ENCODE data around the gene AGO1.

DNA sequence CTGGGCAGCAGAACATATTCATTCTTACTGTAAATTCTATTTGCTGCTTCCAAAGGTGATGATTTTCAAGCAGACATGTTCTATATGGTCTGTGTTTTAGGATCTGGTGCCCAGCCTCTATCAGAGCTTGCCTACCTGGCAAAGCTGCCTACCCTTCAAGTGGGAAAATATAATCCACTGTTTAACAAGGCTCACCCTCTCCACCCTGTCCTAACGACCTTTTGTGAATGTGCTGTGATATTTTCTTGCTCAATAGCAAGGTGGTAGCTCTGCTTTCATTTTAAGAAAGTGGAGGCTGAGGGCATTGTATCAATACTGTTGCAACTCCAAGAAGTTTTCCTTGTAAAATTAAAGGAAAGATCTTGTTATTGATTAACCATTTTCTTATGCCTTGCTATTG lies 26.0 kb upstream of the AGO1 start:
- TF ChIP-seq, protein P1, sequence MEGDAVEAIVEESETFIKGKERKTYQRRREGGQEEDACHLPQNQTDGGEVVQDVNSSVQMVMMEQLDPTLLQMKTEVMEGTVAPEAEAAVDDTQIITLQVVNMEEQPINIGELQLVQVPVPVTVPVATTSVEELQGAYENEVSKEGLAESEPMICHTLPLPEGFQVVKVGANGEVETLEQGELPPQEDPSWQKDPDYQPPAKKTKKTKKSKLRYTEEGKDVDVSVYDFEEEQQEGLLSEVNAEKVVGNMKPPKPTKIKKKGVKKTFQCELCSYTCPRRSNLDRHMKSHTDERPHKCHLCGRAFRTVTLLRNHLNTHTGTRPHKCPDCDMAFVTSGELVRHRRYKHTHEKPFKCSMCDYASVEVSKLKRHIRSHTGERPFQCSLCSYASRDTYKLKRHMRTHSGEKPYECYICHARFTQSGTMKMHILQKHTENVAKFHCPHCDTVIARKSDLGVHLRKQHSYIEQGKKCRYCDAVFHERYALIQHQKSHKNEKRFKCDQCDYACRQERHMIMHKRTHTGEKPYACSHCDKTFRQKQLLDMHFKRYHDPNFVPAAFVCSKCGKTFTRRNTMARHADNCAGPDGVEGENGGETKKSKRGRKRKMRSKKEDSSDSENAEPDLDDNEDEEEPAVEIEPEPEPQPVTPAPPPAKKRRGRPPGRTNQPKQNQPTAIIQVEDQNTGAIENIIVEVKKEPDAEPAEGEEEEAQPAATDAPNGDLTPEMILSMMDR (IDR thresholded peaks at IDR 0.05 in 2 of 3, conservative IDR thresholded peaks at IDR 0.05 in 1 of 3; ENCODE audit: borderline replicate concordance in 1 of 3, insufficient read depth in 1 of 3, low read depth in 2 of 3, low read length in 2 of 3): no peak
- TF ChIP-seq ZFX (IDR thresholded peaks at IDR 0.05): no peak
- no peak for TF ChIP-seq ZNF274 (IDR thresholded peaks at IDR 0.05; ENCODE audit: low read depth, low read length)
- no peak for TF ChIP-seq POLR2A (IDR thresholded peaks at IDR 0.05; ENCODE audit: borderline replicate concordance, extremely low read depth, insufficient read depth, insufficient read length)
- no peak for TF ChIP-seq FOSL1 (IDR thresholded peaks at IDR 0.05; ENCODE audit: low read depth)
- no peak for TF ChIP-seq POLR2AphosphoS5 (IDR thresholded peaks at IDR 0.05; ENCODE audit: low read depth, low read length)
- TF ChIP-seq, protein P2, sequence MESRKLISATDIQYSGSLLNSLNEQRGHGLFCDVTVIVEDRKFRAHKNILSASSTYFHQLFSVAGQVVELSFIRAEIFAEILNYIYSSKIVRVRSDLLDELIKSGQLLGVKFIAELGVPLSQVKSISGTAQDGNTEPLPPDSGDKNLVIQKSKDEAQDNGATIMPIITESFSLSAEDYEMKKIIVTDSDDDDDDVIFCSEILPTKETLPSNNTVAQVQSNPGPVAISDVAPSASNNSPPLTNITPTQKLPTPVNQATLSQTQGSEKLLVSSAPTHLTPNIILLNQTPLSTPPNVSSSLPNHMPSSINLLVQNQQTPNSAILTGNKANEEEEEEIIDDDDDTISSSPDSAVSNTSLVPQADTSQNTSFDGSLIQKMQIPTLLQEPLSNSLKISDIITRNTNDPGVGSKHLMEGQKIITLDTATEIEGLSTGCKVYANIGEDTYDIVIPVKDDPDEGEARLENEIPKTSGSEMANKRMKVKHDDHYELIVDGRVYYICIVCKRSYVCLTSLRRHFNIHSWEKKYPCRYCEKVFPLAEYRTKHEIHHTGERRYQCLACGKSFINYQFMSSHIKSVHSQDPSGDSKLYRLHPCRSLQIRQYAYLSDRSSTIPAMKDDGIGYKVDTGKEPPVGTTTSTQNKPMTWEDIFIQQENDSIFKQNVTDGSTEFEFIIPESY (IDR thresholded peaks at IDR 0.05; ENCODE audit: extremely low read depth, insufficient replicate concordance, low read length): no peak
- no peak for TF ChIP-seq SP1 (IDR thresholded peaks at IDR 0.05; ENCODE audit: low read depth)
- no peak for TF ChIP-seq EZH2 (IDR thresholded peaks at IDR 0.05)
- no peak for TF ChIP-seq SRF (IDR thresholded peaks at IDR 0.05; ENCODE audit: low read depth)
- TF ChIP-seq JUND (IDR thresholded peaks at IDR 0.05): no peak
- no peak for TF ChIP-seq YY1 (IDR thresholded peaks at IDR 0.05; ENCODE audit: extremely low read depth, insufficient replicate concordance, low read depth, low read length)
- TF ChIP-seq CEBPB (IDR thresholded peaks at IDR 0.05; ENCODE audit: low read depth): no peak
- TF ChIP-seq, protein P3, sequence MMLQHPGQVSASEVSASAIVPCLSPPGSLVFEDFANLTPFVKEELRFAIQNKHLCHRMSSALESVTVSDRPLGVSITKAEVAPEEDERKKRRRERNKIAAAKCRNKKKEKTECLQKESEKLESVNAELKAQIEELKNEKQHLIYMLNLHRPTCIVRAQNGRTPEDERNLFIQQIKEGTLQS (IDR thresholded peaks at IDR 0.05): no peak

Measured in HCT116 (cell line).